WTC11 (cell line): Measurements from ENCODE around the gene VEGFA. TPM values are rescaled to one million over a fixed set of nuclear protein-coding genes. Genes with fewer than 3 reads are reported as not detected.

Experiments
- ATAC-seq: fragments of 200-7000 bp; cut with Tn5 transposase; 2 replicates; pipeline ENCODE4 v1.10.0; 2021; ENCODE audit warnings: mild to moderate bottlenecking, moderate library complexity
- CTCF ChIA-PET: fragments of 300-600 bp; sonication (Branson Sonifier 250); formaldehyde crosslinking; loops from one replicate; lab custom pipeline; 2021; ENCODE audit warnings: antibody characterized with exemption; lab: Charles Lee
- POLR2A ChIA-PET: fragments of 350-600 bp; sonication (Branson Sonifier 250); formaldehyde crosslinking; loops from one replicate; lab custom pipeline; 2021; ENCODE audit warnings: antibody characterized with exemption; lab: Charles Lee
- DNase-seq: peaks from one replicate; pipeline ENCODE4 v3.0.0; 2021; ENCODE audit warnings: low spot score
- H3K27ac Mint-ChIP-seq: 2 replicates; pipeline ENCODE4 v1.8.0; 2021; ENCODE audit warnings: mixed read lengths
- H3K27me3 Mint-ChIP-seq: 2 replicates; pipeline ENCODE4 v1.8.0; 2021; ENCODE audit warnings: low read depth, mild to moderate bottlenecking, moderate library complexity, mixed read lengths
- H3K36me3 Mint-ChIP-seq: 2 replicates; pipeline ENCODE4 v1.8.0; 2021; ENCODE audit warnings: mixed read lengths
- H3K4me1 Mint-ChIP-seq: 2 replicates; pipeline ENCODE4 v1.8.0; 2022; ENCODE audit warnings: mixed read lengths
- H3K4me3 Mint-ChIP-seq: 2 replicates; pipeline ENCODE4 v1.8.0; 2021; ENCODE audit warnings: mild to moderate bottlenecking, moderate library complexity, mixed read lengths
- H3K9me3 Mint-ChIP-seq: 2 replicates; pipeline ENCODE4 v1.8.0; 2021; ENCODE audit warnings: mixed read lengths
- ARID4B ChIP-seq: sonication (generic); formaldehyde crosslinking; IDR thresholded peaks from 2 replicates; pipeline ENCODE4 v1.8.0; 2023; ENCODE audit warnings: missing genetic modification reagents, mild to moderate bottlenecking, borderline replicate concordance
- CREB1 ChIP-seq: sonication (generic); formaldehyde crosslinking; IDR thresholded peaks from 2 replicates; pipeline ENCODE4 v1.8.0; 2023; ENCODE audit warnings: mild to moderate bottlenecking, missing genetic modification reagents
- CREM ChIP-seq: sonication (generic); formaldehyde crosslinking; IDR thresholded peaks from 2 replicates; pipeline ENCODE4 v1.8.1; 2022; ENCODE audit warnings: mild to moderate bottlenecking, missing genetic modification reagents, moderate library complexity
- GTF2I ChIP-seq: fragments of 250-450 bp; sonication (Bioruptor Pico); conservative IDR thresholded peaks from 2 replicates; pipeline ENCODE4 v1.4.0; 2021; ENCODE audit warnings: mild to moderate bottlenecking
- IRF1 ChIP-seq: sonication (generic); formaldehyde crosslinking; IDR thresholded peaks from 2 replicates; pipeline ENCODE4 v1.8.0; 2023; ENCODE audit warnings: missing genetic modification reagents
- JAZF1 ChIP-seq: fragments of 250-450 bp; sonication (Bioruptor Pico); IDR thresholded peaks from 2 replicates; pipeline ENCODE4 v1.9.0; 2021; ENCODE audit warnings: moderate library complexity, mild to moderate bottlenecking, inconsistent platforms
- MAX ChIP-seq: sonication (generic); formaldehyde crosslinking; IDR thresholded peaks from 2 replicates; pipeline ENCODE4 v1.8.0; 2022; ENCODE audit warnings: mild to moderate bottlenecking, missing genetic modification reagents
- NFE2L1 ChIP-seq: sonication (generic); formaldehyde crosslinking; IDR thresholded peaks from 2 replicates; pipeline ENCODE4 v1.8.1; 2023; ENCODE audit warnings: missing genetic modification reagents
- NFYB ChIP-seq: sonication (generic); formaldehyde crosslinking; conservative IDR thresholded peaks from 2 replicates; pipeline ENCODE4 v1.8.0; 2022; ENCODE audit warnings: low read depth, missing genetic modification reagents
- TEAD1 ChIP-seq: sonication (generic); formaldehyde crosslinking; IDR thresholded peaks from 2 replicates; pipeline ENCODE4 v1.8.0; 2022; ENCODE audit warnings: mild to moderate bottlenecking, missing genetic modification reagents
- USF2 ChIP-seq: sonication (generic); formaldehyde crosslinking; IDR thresholded peaks from 2 replicates; pipeline ENCODE4 v1.8.1; 2023; ENCODE audit warnings: mild to moderate bottlenecking, missing genetic modification reagents, moderate library complexity
- ZBTB21 ChIP-seq: sonication (generic); formaldehyde crosslinking; IDR thresholded peaks from 2 replicates; pipeline ENCODE4 v1.8.1; 2023; ENCODE audit warnings: mild to moderate bottlenecking, missing genetic modification reagents, borderline replicate concordance
- ZMAT4 ChIP-seq: fragments of 250-450 bp; sonication (Bioruptor Pico); IDR thresholded peaks from 2 replicates; pipeline ENCODE4 v1.9.0; 2021; ENCODE audit warnings: mild to moderate bottlenecking
- total RNA-seq: library from RNA; stranded (reverse); gene quantifications from 3 replicates; pipeline ENCODE4 v1.2.3, GENCODE V29; 2021

Gene VEGFA
- total RNA-seq, 1 experiment from 2014 or later: 43.8 TPM

GRCh38 chr6:43778131-43778855, 8.3 kb downstream of the VEGFA start:
- H3K4me1 Mint-ChIP-seq: peaks cover 24% of the 10 kb centered on the region
- H3K4me3 Mint-ChIP-seq: no peak overlapping the region
- DNase-seq (no peak), ATAC-seq (no peak)
- CTCF ChIA-PET: no interaction called here
- peaks cover 52% of the 10 kb centered on the region for H3K36me3 Mint-ChIP-seq
- H3K27ac Mint-ChIP-seq: no peak overlapping the region
- H3K27me3 Mint-ChIP-seq: no peaks in the 10 kb centered on the region
- TF ChIP-seq TEAD1 (CRISPR knock-in tag) (no peak), CREM (CRISPR knock-in tag) (no peak)
- POLR2A ChIA-PET: no interaction called here
- no peaks in the 10 kb centered on the region for H3K9me3 Mint-ChIP-seq

GRCh38 chr6:43778976-43779851, 9.2 kb downstream of the VEGFA start:
- ATAC-seq (no peak), DNase-seq (no peak)
- TF ChIP-seq JAZF1 (CRISPR knock-in tag): no peak
- CTCF ChIA-PET: no interaction called here
- H3K27me3 Mint-ChIP-seq: no peaks in the 10 kb centered on the region
- POLR2A ChIA-PET: no interaction called here
- H3K27ac Mint-ChIP-seq: no peak overlapping the region
- peaks cover 14% of the 10 kb centered on the region for H3K4me1 Mint-ChIP-seq
- no peak overlapping the region for H3K4me3 Mint-ChIP-seq
- peaks cover 59% of the 10 kb centered on the region for H3K36me3 Mint-ChIP-seq
- H3K9me3 Mint-ChIP-seq: no peaks in the 10 kb centered on the region

- CTCF ChIA-PET: no interaction called here
- H3K27me3 Mint-ChIP-seq: no peaks in the 10 kb centered on the region
- H3K4me3 Mint-ChIP-seq: no peak overlapping the region
- ATAC-seq (no peak), DNase-seq (no peak)
- H3K9me3 Mint-ChIP-seq: no peaks in the 10 kb centered on the region
- no peak overlapping the region for H3K27ac Mint-ChIP-seq
- H3K36me3 Mint-ChIP-seq: peaks cover 64% of the 10 kb centered on the region
- TF ChIP-seq IRF1 (CRISPR knock-in tag) (no peak), NFE2L1 (CRISPR knock-in tag) (no peak), GTF2I (CRISPR knock-in tag) (no peak), ZMAT4 (no peak), NFYB (CRISPR knock-in tag) (no peak), USF2 (no peak), ZBTB21 (CRISPR knock-in tag) (no peak), CREB1 (CRISPR knock-in tag) (no peak), MAX (CRISPR knock-in tag) (no peak), ARID4B (CRISPR knock-in tag) (no peak)
- TF ChIP-seq, all 79 proteins: peak for 0
- POLR2A ChIA-PET: no interaction called here
- H3K4me1 Mint-ChIP-seq: peaks cover 9% of the 10 kb centered on the region
Observed at GRCh38 chr6:43779852-43780236, 9.8 kb downstream of the VEGFA start.
